ENCODE results near the gene KCNJ16.

The KCNJ16 gene

DNA sequence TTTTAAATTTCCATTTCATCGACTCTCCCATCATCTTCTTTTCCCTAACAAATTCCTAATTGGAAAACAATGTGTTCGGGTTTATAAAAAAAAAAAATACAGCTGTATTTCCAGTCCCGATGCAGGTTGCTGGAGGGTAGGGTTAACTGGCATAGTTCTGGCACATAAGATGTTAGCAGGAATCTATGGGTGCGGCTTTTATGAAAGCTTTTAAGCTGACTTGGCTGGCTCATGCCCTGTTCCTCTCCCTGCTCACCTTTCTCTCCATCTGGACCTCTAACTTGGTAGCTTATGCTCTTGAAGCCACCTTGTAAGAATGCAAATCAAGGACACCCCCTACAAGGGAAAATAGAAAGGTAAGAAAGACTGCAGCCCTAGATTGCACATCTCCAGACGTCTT lies 61.1 kb downstream of the KCNJ16 start:
- Histone ChIP-seq H3K27ac (ENCODE audit: low read length) (no peak overlapping the region), H3K9me3 (ENCODE audit: control insufficient read depth, low read depth, low read length) (no peaks in the 10 kb centered on the region), H3K4me1 (ENCODE audit: control insufficient read depth, low read depth, low read length) (peaks cover 8% of the 10 kb centered on the region), H3K4me3 (ENCODE audit: low read length) (no peak overlapping the region), H3K36me3 (ENCODE audit: control insufficient read depth, low read depth, low read length) (no peaks in the 10 kb centered on the region), H3K27me3 (ENCODE audit: control insufficient read depth, insufficient read depth, low read length) (no peaks in the 10 kb centered on the region), H3K9ac (ENCODE audit: low read length) (no peak overlapping the region)

DNA sequence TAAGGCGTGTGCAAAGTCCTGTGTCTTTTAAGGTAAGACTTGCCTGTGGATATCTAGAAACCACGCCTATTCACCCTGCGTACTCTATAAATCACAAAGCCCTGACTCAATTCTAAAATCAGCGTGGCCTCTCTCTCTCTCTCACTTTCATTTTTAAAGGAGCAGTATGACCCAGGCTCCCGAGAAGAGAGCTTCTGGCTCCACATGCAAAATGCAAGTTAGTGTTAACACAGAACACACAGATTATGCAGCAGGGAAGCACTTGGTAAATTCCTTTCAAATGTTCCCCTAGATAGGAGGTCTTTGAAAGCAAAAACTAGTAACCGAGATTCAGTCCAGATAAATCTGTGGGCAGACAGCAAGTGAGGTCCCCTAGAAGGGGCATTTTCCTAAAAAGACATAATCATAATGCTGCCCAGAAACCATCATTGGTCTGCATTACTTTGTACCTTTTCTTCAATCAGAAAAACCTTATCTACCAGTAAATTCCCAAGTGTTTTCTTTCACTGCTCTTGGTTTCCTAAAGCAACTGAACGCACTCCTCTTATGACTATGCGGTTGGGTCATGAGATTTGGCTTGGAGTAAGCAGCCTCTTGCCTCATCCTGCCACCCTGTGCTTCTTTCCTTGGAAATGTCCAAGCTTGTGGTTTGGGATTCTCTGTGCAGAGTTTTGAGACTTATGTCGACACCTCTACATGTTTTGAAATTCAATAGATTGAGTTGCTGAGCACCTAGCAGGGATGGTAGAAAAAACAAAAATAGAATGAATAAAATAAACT lies 62.6 kb downstream of the KCNJ16 start:
- Histone ChIP-seq H3K27ac (ENCODE audit: low read length) (no peak overlapping the region), H3K9ac (ENCODE audit: low read length) (no peak overlapping the region), H3K4me3 (ENCODE audit: low read length) (peak overlapping the region; percentile 6), H3K9me3 (ENCODE audit: control insufficient read depth, low read depth, low read length) (no peaks in the 10 kb centered on the region), H3K4me1 (ENCODE audit: control insufficient read depth, low read depth, low read length) (peaks cover 8% of the 10 kb centered on the region), H3K36me3 (ENCODE audit: control insufficient read depth, low read depth, low read length) (no peaks in the 10 kb centered on the region), H3K27me3 (ENCODE audit: control insufficient read depth, insufficient read depth, low read length) (no peaks in the 10 kb centered on the region)

DNA sequence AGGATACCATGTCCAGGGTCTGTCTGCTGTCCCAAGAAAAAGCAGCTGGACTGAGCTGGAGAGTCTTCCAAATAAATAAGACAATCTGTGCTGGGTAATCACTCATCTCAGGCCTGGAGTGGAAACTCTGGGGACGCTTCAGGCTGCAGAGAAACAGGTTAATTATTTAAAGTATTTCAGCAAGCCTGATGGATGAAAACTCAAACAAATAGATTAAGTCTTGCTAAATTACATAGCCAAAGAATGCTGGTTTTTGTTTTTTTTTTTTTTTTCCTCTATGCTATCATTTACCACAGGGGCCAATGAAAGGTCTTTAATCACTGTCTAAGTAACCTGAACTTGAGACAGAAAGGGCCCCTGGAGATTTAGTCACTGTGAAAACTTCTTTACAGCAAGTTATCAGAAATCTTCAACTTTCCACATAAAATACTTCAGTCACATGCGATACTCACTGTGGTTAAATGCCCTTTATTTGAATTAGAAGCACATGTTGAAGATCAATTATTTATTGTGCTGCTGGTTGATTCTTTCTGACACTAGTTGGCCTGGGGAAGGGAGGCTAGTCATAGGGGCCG lies 63.4 kb downstream of the KCNJ16 start:
- Histone ChIP-seq H3K36me3 (ENCODE audit: control insufficient read depth, low read depth, low read length) (no peaks in the 10 kb centered on the region), H3K4me3 (ENCODE audit: low read length) (no peak overlapping the region), H3K9me3 (ENCODE audit: control insufficient read depth, low read depth, low read length) (no peaks in the 10 kb centered on the region), H3K9ac (ENCODE audit: low read length) (no peak overlapping the region), H3K4me1 (ENCODE audit: control insufficient read depth, low read depth, low read length) (peaks cover 8% of the 10 kb centered on the region), H3K27ac (ENCODE audit: low read length) (no peak overlapping the region), H3K27me3 (ENCODE audit: control insufficient read depth, insufficient read depth, low read length) (no peaks in the 10 kb centered on the region)

DNA sequence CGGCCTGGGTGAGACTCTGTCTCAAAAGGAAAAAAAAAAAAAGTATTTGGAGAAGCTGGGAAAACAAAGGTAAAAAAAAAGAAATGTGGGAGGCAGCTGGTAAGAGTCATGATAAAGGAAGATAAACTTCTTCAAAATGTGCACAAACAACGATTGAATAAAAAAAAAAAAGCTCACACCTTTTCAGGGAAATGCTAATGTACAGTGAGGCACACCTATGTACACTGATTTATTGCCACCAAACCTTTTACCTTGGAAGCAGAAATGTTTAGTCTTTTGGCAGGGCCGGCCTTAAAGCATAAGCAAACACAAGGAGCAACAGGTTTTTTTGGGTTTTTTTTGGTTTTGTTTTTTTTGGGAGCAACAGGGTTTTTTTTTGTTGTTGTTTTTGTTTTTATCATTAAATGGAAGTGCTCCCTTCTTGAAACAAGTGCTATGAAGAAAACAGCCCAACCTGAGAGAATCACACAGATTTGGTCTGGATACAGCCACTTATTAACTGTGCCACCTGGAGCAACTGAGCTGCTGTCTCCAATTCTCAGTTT lies 64.5 kb downstream of the KCNJ16 start:
- Histone ChIP-seq H3K4me3 (ENCODE audit: low read length) (no peak overlapping the region), H3K9ac (ENCODE audit: low read length) (no peak overlapping the region), H3K27me3 (ENCODE audit: control insufficient read depth, insufficient read depth, low read length) (no peaks in the 10 kb centered on the region), H3K4me1 (ENCODE audit: control insufficient read depth, low read depth, low read length) (peaks cover 8% of the 10 kb centered on the region), H3K27ac (ENCODE audit: low read length) (no peak overlapping the region), H3K36me3 (ENCODE audit: control insufficient read depth, low read depth, low read length) (no peaks in the 10 kb centered on the region), H3K9me3 (ENCODE audit: control insufficient read depth, low read depth, low read length) (no peaks in the 10 kb centered on the region)

DNA sequence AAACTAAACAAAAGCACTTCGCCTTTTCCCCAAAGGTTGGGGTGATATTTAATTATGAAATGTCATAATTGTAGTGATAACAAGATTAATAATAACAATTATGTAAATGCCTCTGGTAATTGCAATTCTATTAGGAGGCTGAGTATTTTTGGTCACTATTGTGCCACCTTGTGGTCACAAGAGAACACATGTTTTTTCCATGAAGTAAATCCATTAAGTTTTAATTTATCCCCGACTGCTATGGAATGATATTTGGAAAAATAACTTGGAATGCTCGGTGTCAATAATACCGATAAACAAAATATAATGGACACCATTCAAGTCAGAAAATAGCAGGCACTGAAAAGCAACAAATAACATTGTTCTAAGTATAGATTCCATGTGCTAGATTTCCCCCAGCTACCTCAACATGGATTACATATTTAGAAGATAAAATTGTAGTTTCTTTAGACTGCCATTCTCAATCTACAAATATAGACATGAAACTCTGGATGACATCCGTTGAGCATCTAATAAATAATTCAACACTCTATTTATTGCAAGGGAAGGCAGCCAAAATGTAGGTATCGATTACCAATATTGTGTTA lies 69.3 kb downstream of the KCNJ16 start:
- Histone ChIP-seq H3K4me1 (ENCODE audit: control insufficient read depth, low read depth, low read length) (no peaks in the 10 kb centered on the region), H3K9ac (ENCODE audit: low read length) (no peak overlapping the region), H3K36me3 (ENCODE audit: control insufficient read depth, low read depth, low read length) (no peaks in the 10 kb centered on the region), H3K27ac (ENCODE audit: low read length) (no peak overlapping the region), H3K27me3 (ENCODE audit: control insufficient read depth, insufficient read depth, low read length) (no peaks in the 10 kb centered on the region), H3K4me3 (ENCODE audit: low read length) (no peak overlapping the region), H3K9me3 (ENCODE audit: control insufficient read depth, low read depth, low read length) (no peaks in the 10 kb centered on the region)

DNA sequence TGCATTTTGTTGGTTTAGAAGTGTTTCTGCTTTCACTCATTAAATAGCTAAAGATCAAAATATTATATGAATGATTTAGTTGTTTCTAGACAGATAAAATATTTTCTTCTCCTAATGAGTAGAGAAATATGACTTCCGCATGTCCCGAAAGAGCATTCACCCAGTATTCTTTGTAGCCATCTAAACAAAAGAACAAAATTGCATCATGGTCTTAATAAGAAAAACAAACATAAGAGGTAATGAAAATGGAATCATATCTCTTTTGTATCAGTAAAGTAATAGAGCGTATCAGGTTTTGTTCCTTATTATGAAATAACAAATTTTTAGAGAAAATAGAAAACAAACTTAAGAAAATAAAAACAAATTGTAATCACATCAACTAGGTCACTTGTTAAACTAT lies 78.2 kb downstream of the KCNJ16 start:
- H3K36me3 ChIP-seq (ENCODE audit: control insufficient read depth, low read depth, low read length), result no peaks in the 10 kb centered on the region

DNA sequence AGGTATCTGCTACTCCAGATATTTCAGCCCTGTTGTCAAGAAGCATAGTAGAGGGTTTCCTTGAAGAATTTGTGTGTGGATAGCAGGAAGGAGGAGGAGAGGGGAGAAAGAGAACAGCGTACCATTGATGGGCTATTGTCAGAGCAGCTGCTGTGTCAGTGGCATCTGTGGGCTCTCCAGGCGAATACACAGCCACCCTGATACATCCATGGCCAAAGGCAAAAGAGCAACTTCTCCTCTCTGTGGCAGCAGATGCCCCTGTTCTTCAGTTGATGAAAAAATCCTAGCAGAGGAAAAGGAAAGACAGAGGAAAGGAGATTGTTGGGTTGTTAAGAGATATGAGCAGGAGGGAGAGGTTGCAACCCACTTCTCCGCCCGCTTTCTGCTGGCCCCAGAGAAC lies 82.1 kb downstream of the KCNJ16 start:
- Histone ChIP-seq H3K9ac (ENCODE audit: low read length) (no peak overlapping the region), H3K4me1 (ENCODE audit: control insufficient read depth, low read depth, low read length) (no peaks in the 10 kb centered on the region), H3K27me3 (ENCODE audit: control insufficient read depth, insufficient read depth, low read length) (no peaks in the 10 kb centered on the region), H3K4me3 (ENCODE audit: low read length) (no peak overlapping the region), H3K9me3 (ENCODE audit: control insufficient read depth, low read depth, low read length) (no peaks in the 10 kb centered on the region), H3K36me3 (ENCODE audit: control insufficient read depth, low read depth, low read length) (no peaks in the 10 kb centered on the region), H3K27ac (ENCODE audit: low read length) (no peak overlapping the region)

More for the DNA sequence above, 78.2 kb downstream of the KCNJ16 start:
- H3K4me1 ChIP-seq (ENCODE audit: control insufficient read depth, low read depth, low read length), result no peaks in the 10 kb centered on the region
- H3K27ac ChIP-seq (ENCODE audit: low read length), result no peak overlapping the region
- H3K9me3 ChIP-seq (ENCODE audit: control insufficient read depth, low read depth, low read length), result no peaks in the 10 kb centered on the region
- H3K9ac ChIP-seq (ENCODE audit: low read length), result no peak overlapping the region
- no peak overlapping the region for H3K4me3 ChIP-seq (ENCODE audit: low read length)
- no peaks in the 10 kb centered on the region for H3K27me3 ChIP-seq (ENCODE audit: control insufficient read depth, insufficient read depth, low read length)

DNA sequence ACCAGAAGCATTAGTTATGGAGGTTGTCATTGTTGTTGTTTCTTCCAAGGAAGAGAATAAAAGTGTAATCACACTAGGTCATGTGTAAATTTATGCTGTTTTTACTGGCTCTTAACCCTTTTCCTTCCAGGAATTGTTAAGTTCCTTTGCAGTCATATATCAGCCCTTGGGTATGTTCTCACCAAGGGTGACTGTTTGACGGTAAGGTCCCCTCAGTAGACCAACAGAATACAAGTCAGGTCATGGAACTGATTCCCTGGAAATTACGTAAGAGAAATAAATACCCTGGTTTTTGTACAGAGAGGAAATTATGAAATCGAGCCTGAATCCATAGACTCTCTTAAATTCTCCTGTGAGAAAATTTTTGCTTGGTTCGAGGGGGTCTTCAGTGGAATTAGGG lies 83.2 kb downstream of the KCNJ16 start:
- H3K4me3 ChIP-seq (ENCODE audit: low read length), result no peak overlapping the region
- H3K27me3 ChIP-seq (ENCODE audit: control insufficient read depth, insufficient read depth, low read length), result no peaks in the 10 kb centered on the region
- H3K9ac ChIP-seq (ENCODE audit: low read length), result no peak overlapping the region
- no peaks in the 10 kb centered on the region for H3K4me1 ChIP-seq (ENCODE audit: control insufficient read depth, low read depth, low read length)
- no peaks in the 10 kb centered on the region for H3K36me3 ChIP-seq (ENCODE audit: control insufficient read depth, low read depth, low read length)
- no peaks in the 10 kb centered on the region for H3K9me3 ChIP-seq (ENCODE audit: control insufficient read depth, low read depth, low read length)
- no peak overlapping the region for H3K27ac ChIP-seq (ENCODE audit: low read length)

DNA sequence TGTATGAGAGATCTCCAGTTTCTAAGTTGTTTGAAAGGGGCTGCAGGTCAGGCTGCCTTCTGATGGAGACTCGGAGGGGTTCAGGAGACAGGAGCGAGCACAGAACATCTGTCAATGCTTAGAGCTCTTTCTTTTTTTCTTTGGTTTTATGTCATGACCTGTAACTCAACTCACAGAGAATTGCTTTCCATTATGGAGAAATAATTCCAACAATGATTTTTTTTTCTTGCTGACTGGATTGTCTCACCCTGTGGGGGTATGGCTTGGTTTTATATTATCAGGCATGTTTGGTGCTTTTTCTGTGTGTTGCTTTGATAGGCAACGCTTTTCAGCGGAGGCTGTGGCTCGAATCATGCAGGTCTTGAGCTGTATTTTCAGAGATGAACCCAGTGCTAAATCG lies 83.6 kb downstream of the KCNJ16 start:
- Histone ChIP-seq H3K4me3 (ENCODE audit: low read length) (no peak overlapping the region), H3K27ac (ENCODE audit: low read length) (no peak overlapping the region), H3K9me3 (ENCODE audit: control insufficient read depth, low read depth, low read length) (no peaks in the 10 kb centered on the region), H3K27me3 (ENCODE audit: control insufficient read depth, insufficient read depth, low read length) (no peaks in the 10 kb centered on the region), H3K36me3 (ENCODE audit: control insufficient read depth, low read depth, low read length) (no peaks in the 10 kb centered on the region), H3K4me1 (ENCODE audit: control insufficient read depth, low read depth, low read length) (no peaks in the 10 kb centered on the region), H3K9ac (ENCODE audit: low read length) (no peak overlapping the region)

DNA sequence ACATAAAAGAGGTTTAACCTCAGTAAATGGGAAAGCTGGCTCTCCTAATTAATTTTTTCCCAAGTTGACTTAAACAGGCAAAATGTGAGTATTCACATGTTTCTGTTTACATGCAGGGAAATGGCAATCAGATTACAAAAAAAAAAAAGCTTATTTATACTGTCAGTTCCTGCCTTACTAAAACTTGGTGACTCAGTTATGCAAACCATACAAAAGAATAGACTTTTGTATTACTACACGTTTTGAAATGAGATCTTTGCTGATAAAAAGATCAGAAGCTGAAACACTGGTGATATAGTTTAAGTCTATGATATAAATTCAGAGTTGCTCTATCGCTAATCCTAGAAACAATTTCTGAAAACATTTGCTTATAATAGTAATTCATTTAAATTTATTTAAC lies 85.0 kb downstream of the KCNJ16 start:
- no peak overlapping the region for H3K27ac ChIP-seq (ENCODE audit: low read length)
- H3K9ac ChIP-seq (ENCODE audit: low read length), result no peak overlapping the region
- no peaks in the 10 kb centered on the region for H3K36me3 ChIP-seq (ENCODE audit: control insufficient read depth, low read depth, low read length)
- no peaks in the 10 kb centered on the region for H3K9me3 ChIP-seq (ENCODE audit: control insufficient read depth, low read depth, low read length)
- H3K4me3 ChIP-seq (ENCODE audit: low read length), result no peak overlapping the region
- no peaks in the 10 kb centered on the region for H3K4me1 ChIP-seq (ENCODE audit: control insufficient read depth, low read depth, low read length)
- no peaks in the 10 kb centered on the region for H3K27me3 ChIP-seq (ENCODE audit: control insufficient read depth, insufficient read depth, low read length)

DNA sequence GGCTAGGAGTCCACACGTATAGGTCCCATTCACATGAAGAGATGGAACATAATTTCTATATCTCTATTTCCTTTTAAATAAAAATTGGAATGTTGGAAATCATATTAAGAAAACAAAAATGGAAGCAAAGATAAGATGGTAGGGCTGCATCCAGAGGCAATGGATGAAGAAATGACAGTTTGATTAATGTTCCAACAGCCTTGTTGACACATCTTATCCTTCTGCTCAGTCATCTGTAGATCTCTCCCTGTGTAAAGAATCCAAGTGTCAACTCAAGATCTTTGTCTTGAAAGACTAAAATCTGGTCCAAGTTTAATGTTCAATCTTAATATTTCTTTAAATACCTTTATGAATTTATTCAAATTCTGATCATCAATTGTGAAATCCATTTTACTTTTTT lies 86.5 kb downstream of the KCNJ16 start:
- Histone ChIP-seq H3K9me3 (ENCODE audit: control insufficient read depth, low read depth, low read length) (no peaks in the 10 kb centered on the region), H3K4me3 (ENCODE audit: low read length) (no peak overlapping the region), H3K27me3 (ENCODE audit: control insufficient read depth, insufficient read depth, low read length) (no peaks in the 10 kb centered on the region), H3K4me1 (ENCODE audit: control insufficient read depth, low read depth, low read length) (no peaks in the 10 kb centered on the region), H3K27ac (ENCODE audit: low read length) (no peak overlapping the region), H3K36me3 (ENCODE audit: control insufficient read depth, low read depth, low read length) (no peaks in the 10 kb centered on the region), H3K9ac (ENCODE audit: low read length) (no peak overlapping the region)

All from iPS-18a (cell line).